SKM-1 (cell line): ENCODE measurements around the gene ZNF865.

Source experiments
- DNase-seq: peaks from one replicate; lab custom pipeline; 2025; ENCODE audit not compliant: unreplicated experiment; lab: John Stamatoyannopoulos, UW

The ZNF865 gene

GRCh38 chr19:55622242-55622969 lies 17.0 kb downstream of the ZNF865 start:
- DNase-seq: no peak

DNA sequence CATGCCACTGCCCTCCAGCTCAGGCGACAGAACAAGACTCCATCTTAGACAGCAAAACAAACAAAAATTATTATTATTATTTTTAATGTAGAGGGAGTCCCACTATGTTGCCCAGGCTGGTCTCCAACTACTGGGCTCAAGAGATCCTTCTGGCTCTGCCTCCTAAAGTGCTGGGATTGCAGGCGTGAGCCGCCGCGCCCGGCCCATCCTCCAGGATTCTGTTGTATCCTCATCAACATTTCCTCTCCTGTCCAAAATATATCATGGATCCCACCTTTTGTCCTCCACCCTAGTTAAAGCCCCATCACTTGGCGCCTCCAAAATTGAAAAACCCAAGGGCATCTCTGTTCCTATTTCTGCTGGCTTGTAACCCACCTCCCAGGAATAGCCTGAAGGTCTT lies 17.7 kb downstream of the ZNF865 start:
- no peak for DNase-seq

DNA sequence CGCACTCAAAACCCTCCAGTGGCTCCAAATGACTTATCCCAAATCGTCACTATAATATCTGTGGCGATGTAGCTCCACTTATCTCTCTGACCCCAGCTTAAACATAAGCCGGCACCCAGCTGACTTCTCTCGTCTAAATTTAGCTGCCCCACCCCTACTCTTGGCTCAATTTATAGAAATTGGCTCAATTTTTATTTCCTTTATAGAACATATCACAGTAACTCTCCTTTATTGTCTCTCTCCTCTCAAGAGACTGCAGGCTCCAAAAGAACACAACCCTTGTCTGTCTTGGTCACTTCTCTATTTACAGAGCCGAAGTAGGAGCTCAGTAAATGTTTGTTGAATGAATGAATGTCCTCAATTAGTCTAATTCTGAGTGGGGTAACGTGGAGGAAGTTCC lies 18.1 kb downstream of the ZNF865 start:
- DNase-seq: no peak

GRCh38 chr19:55624109-55625003 lies 18.9 kb downstream of the ZNF865 start, which contains the start of gene ZNF784:
Gene ZNF784, minus strand, starts transcription at chr19:55624566. Its CDS starts 5 bp downstream, at chr19:55624561.
- peak; percentile 37 for DNase-seq

GRCh38 chr19:55625004-55625326 lies 19.5 kb downstream of the ZNF865 start:
- DNase-seq: no peak

DNA sequence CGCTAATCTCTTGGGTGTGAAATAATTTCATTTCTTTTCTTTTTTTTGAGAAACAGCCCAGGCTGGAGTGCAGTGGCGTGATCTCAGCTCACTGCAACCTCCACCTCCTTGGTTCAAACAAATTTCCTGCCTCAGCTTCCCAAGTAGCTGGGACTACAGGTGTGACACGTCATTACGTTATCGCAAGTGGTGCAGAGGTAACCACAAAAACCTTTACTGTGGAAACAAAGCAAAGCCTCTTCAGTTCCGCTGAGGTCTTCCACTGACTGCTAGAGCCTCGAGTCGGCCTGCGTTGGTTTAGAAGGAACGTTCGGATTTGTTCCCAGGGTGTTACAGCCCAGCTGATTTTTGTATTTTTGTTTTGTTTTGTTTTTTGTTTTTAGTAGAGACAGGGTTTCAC lies 20.9 kb downstream of the ZNF865 start:
- DNase-seq: no peak

- peak; percentile 15 for DNase-seq
Measured at GRCh38 chr19:55632463-55632834, 27.0 kb downstream of the ZNF865 start.

GRCh38 chr19:55633861-55634260 lies 28.4 kb downstream of the ZNF865 start:
- DNase-seq: no peak

GRCh38 chr19:55635334-55635717 lies 29.9 kb downstream of the ZNF865 start:
- no peak for DNase-seq

DNA sequence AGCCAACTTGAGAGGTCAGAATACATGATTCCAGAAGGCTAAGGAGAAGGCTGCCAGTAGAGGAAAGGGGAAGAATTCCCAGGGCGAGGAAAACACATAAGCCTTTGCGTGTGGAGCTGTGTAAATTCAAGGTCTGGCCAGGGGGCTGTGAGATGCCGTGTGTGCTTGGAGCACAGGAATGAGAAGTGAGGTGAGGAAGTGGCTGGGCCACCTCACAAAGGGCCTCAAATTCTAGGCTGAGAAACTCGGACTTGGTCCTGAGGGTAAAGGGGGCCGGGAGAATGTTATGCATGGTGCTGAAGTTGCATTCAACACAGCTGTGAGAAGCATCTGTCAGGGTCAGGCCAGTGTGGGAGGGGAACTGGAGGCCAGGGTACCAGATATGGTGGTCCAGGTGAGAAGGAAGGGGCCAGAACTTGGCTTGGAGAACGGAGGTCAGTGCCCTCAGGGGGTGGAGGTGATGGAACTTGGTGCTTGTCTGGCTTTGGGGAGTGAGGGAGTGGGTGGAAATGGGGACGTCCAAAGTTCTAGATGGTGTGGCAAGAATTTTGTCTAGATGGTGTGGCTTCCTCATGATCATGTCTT lies 30.5 kb downstream of the ZNF865 start:
- no peak for DNase-seq

DNA sequence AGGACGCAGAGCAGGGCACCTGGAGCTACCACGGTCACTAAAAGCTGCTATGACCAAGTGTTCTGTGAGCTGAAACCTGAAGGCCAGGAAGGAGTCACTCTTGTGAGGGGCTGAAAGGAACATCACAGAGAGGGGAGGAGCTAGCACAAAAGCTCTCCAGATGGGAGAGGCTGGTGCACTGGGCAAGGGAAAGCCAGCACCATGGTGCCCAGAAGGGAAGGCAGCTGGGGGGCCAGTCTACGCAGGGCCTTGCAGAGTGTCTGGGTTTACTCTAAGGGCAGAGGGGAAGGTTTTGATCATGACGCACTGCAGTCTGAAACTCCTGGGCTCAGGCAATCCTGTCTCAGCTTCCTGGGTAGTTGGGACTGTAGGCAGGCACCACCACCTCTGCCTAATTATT lies 31.3 kb downstream of the ZNF865 start:
- DNase-seq: no peak

DNA sequence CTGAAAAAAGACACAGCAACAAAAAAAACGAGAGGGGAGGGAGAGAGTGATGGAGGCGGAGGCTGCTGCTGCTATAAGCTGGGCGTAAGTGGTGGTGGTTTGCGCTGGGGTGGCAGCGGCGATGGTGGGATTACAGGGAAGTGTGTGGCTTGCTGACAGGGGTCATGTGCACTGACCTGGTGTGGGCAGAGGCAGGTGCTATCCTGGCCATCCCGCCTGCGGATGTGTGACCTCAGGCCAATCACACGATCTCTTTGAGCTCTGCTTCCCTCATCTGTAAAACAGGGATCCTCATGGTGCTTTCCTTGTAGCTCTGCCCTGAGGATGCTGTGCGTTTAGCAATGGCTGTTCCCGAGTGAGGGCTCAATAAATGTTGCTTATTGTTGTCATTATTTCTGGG lies 32.1 kb downstream of the ZNF865 start:
- no peak for DNase-seq

- DNase-seq: peak; percentile 11
Measured at GRCh38 chr19:55638864-55639359, 33.5 kb downstream of the ZNF865 start.

GRCh38 chr19:55640043-55640576 lies 34.7 kb downstream of the ZNF865 start:
- DNase-seq: no peak

DNA sequence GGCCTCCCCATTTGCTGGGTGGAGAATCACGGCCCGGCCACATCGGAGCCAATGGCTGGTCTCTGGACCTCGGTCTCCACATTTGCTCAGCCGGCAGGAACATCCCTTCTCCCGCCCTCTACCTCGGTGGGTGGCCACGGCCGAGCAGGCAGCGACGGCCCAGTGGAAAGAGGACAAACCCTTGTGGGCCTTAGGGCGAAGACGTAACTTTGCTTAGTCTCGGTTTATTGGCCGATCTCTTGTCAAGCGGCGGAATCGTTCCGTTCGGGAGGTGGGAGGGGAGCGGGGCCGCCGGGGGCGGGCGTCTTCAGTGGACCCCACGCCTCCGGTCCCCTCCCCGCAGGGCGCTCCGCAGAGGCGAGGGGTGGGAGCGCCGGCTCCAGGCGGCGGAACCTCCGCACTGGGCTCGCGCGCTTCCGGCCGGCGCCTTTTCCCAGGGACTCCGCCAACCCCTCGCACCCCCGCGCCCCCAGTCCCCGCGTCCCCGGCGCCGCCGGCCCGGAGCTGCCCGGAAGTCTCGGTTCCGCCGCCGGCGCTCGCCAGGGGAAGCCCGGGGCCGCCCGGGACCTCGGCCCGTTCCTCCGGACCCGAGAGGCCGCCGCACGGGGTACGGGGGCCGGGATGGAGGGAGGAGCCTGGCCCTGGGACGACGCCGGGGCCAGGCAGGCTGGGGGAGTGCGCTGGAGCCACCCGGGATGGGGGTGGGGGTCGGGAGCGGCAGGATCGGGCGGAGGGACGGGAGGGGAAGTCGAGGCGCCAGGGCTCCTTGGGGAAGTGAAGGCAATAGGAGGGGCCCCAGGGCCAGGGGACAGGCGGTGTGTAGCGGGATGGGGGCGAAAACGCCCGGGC lies 35.4 kb downstream of the ZNF865 start, which contains the start of gene ZNF580:
ZNF580 (plus strand) TSS at position 426 of the 849 bp plus-strand sequence. CDS start 1,507 bp downstream, outside the sequence.
- DNase-seq: no peak

DNA sequence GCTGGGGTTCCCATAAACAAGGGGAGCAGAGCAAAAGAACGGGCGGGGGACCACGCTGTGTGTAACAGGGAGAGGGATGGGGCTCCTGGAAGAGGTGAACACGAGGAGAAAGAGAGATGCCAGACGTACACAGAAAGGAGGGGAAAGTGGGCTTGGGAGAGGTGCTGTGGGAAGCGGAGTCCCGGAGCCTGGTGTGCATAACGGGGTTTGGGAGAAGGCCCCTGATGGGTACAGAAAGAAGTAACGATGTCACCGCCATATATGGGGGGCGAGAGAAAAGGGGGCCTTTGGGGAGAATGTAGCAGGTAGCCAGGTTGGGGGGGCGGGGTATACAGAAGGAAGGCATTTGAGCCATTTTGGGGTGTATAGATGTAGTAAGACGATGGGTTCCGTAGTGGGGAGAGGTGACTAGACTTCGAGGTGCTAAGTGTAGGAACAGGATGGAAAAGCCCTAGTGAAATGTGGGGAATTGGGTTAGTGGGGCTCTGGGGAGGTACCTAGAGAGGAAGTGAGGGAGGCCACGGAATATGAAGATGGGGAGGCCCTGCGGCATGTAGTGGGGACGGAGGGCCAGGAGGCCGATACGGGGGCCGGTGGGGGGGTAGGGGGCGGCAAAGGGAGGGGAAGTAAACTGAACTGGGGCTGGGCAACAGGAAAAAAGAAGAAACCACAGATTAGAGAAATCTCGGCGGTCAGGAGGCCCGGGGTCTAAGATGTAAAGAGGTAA lies 36.1 kb downstream of the ZNF865 start:
- no peak for DNase-seq

- no peak for DNase-seq
Measured at GRCh38 chr19:55642153-55643002, 36.9 kb downstream of the ZNF865 start.

DNA sequence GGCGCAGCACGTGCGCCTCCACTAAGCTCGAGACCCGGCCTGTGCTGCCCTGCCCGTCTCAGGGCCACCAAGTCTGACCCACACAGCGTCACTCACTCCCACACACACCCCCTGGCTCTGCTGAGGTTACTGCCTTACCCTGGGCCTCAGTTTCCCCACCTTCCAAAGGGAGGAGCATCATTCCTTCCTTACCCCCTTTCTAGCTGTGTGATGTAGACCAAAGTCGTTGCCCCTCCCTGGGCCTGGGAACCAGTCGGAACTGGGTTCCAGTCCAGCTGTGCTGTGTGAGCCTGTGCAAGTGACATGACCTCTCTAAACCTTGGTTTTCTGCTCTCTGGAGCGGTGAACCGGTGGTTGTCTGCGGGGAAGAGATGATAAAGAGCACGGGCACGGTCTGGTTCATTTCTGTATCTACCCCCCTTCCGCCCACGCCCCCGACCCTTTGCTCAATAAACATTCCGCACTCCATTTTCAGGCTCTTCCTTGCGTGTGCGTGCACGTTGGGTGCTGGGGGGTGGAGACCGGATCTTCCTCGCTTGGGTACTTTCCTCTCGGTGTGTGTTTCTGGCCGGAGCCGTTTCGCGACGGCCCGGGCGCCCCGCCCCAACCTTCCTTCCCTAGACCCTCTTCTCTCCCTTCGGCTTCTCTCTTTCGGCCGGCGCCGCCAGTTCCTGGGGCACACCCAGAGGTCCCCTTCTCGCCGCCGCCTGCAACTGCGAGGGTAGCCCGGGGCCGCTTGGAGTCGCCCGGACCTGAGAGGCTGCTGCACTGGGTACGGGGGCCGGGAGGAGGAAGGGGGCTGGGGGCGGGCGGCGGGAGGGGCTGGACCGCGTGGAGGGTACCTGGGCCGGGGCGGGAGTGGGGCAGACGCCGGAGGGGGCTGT lies 37.8 kb downstream of the ZNF865 start, which contains the start of gene ZNF581:
ZNF581 (plus strand) TSS at position 647 of the 884 bp plus-strand sequence. CDS start 923 bp downstream, outside the sequence.
- peak; percentile 5 for DNase-seq
